HG03442 (cell line): ENCODE data around the gene AHR.
A peak's percentile ranks its signal among the peaks of the same experiment; 100 is the strongest.

ENCODE experiments used
- ATAC-seq: cut with Tn5 transposase; IDR thresholded peaks from one replicate; pipeline ENCODE4 v1.9.1; 2021; ENCODE audit warnings: mild to moderate bottlenecking, moderate library complexity; ENCODE audit not compliant: unreplicated experiment

AHR gene

GRCh38 chr7:17298102-17298839 is at the start of gene AHR:
Gene AHR, plus strand, starts transcription at chr7:17298652. Its CDS starts 613 bp downstream, at chr7:17299265.
- peak; percentile 49 for ATAC-seq

GRCh38 chr7:17253885-17254284 is 44.6 kb upstream of the AHR start:
- no peak for ATAC-seq

GRCh38 chr7:17255926-17256325 is 42.5 kb upstream of the AHR start:
- ATAC-seq: peak; percentile 53

- ATAC-seq: no peak
Measured at GRCh38 chr7:17256375-17256774, 42.1 kb upstream of the AHR start.

- no peak for ATAC-seq
Measured at GRCh38 chr7:17266565-17266964, 31.9 kb upstream of the AHR start.

- no peak for ATAC-seq
Measured at GRCh38 chr7:17269341-17270221, 28.9 kb upstream of the AHR start.

GRCh38 chr7:17274551-17275245 is 23.8 kb upstream of the AHR start:
- ATAC-seq: no peak

GRCh38 chr7:17275749-17276671 is 22.4 kb upstream of the AHR start:
- ATAC-seq: no peak

GRCh38 chr7:17279061-17279460 is 19.4 kb upstream of the AHR start:
- ATAC-seq: no peak

GRCh38 chr7:17289074-17289645 is 9.3 kb upstream of the AHR start:
- no peak for ATAC-seq

GRCh38 chr7:17292843-17293242 is 5.6 kb upstream of the AHR start:
- ATAC-seq: no peak

GRCh38 chr7:17293481-17293880 is 5.0 kb upstream of the AHR start:
- no peak for ATAC-seq

GRCh38 chr7:17297243-17297642 is 1.2 kb upstream of the AHR start:
- no peak for ATAC-seq

GRCh38 chr7:17298840-17299482 is 509 bp downstream of the AHR start:
- peak; percentile 31 for ATAC-seq

- no peak for ATAC-seq
Measured at GRCh38 chr7:17299483-17299991, 1.1 kb downstream of the AHR start.

GRCh38 chr7:17300012-17300411 is 1.6 kb downstream of the AHR start:
- no peak for ATAC-seq

- ATAC-seq: no peak
Measured at GRCh38 chr7:17300437-17300836, 2.0 kb downstream of the AHR start.

- ATAC-seq: no peak
Measured at GRCh38 chr7:17301471-17302456, 3.3 kb downstream of the AHR start.
